Natural killer cell (primary cell): Measurements from ENCODE around the gene AKR7A2. TPM values are rescaled to one million over a fixed set of nuclear protein-coding genes. Genes with fewer than 3 reads are reported as not detected.

ENCODE experiments used
- ATAC-seq, 3 donors: fragments of 150-1000 bp in 2 of 3; fragments of 200-7000 bp in 1 of 3; cut with Tn5 transposase; 1 replicate in 1 of 3; 2 replicates in 2 of 3; pipeline ENCODE4 v1.10.0; 2021; ENCODE audit warnings: mild to moderate bottlenecking in 2 of 3, moderate library complexity in 2 of 3
- DNase-seq, 2 donors: peaks; one replicate each; pipeline versions ENCODE4 v3.0.0 to v3.0.0-alpha.2; 2013 to 2021; ENCODE audit warnings: mixed read lengths in 1 of 2
- H3K27ac ChIP-seq: one replicate; pipeline ENCODE4 v1.5.1; 2013; ENCODE audit warnings: mild to moderate bottlenecking, low read length
- H3K27me3 ChIP-seq: one replicate; pipeline ENCODE4 v1.6.1; 2013; ENCODE audit warnings: low read length; ENCODE audit not compliant: control insufficient read depth, insufficient read depth
- H3K36me3 ChIP-seq: one replicate; pipeline ENCODE4 v1.6.1; 2013; ENCODE audit warnings: low read length; ENCODE audit not compliant: control insufficient read depth, insufficient read depth
- H3K4me1 ChIP-seq: one replicate; pipeline ENCODE4 v1.6.1; 2013; ENCODE audit warnings: low read length; ENCODE audit not compliant: control insufficient read depth, insufficient read depth
- H3K4me3 ChIP-seq: one replicate; pipeline ENCODE4 v1.5.1; 2013; ENCODE audit warnings: low read length
- H3K9me3 ChIP-seq: one replicate; pipeline ENCODE4 v1.6.1; 2013; ENCODE audit warnings: low read length; ENCODE audit not compliant: control insufficient read depth, insufficient read depth
- H3K27ac Mint-ChIP-seq, 2 donors: one replicate each; pipeline ENCODE4 v1.8.0; 2022; ENCODE audit warnings: mild to moderate bottlenecking in 2 of 2, mixed read lengths in 2 of 2, moderate library complexity in 1 of 2
- H3K27me3 Mint-ChIP-seq, 2 donors: one replicate each; pipeline ENCODE4 v1.8.0; 2022; ENCODE audit warnings: low read depth in 2 of 2, mixed read lengths in 2 of 2
- H3K36me3 Mint-ChIP-seq: one replicate; pipeline ENCODE4 v1.8.0; 2022; ENCODE audit warnings: mixed read lengths
- H3K4me1 Mint-ChIP-seq, 2 donors: one replicate each; pipeline ENCODE4 v1.8.0; 2022; ENCODE audit warnings: mixed read lengths in 2 of 2
- H3K4me3 Mint-ChIP-seq: one replicate; pipeline ENCODE4 v1.8.0; 2022; ENCODE audit warnings: mild to moderate bottlenecking, moderate library complexity, mixed read lengths
- H3K9me3 Mint-ChIP-seq, 2 donors: one replicate each; pipeline ENCODE4 v1.8.0; 2022; ENCODE audit warnings: mixed read lengths in 2 of 2
- CTCF ChIP-seq: fragments of 200-600 bp; IDR thresholded peaks from one replicate; pipeline ENCODE4 v1.8.0; 2022; ENCODE audit warnings: antibody characterized with exemption
- WGBS: methylation state at CpG from one replicate; pipeline ENCODE4 v1.1.7; 2013; ENCODE audit warnings: missing lambda C conversion rate; ENCODE audit not compliant: insufficient coverage; 5-methylcytosine and 5-hydroxymethylcytosine counted together
- intact Hi-C: fragments of 100-400 bp; cut with micrococcal nuclease; formaldehyde crosslinking; loops from one replicate; pipeline ENCODE4 v1.14.2; 2022
- total RNA-seq, 4 donors: library from RNA; stranded (reverse); fragments of 120-200 nt in 1 of 4; gene quantifications; one replicate each; pipeline versions ENCODE4 v1.2.3 to v1.2.4, GENCODE V29; 2013 to 2022

AKR7A2 gene
- total RNA-seq, 3 donors from 2014 or later (not counting 1 experiment from before 2014, with no cell fraction given): 25.5 to 31.9 (median 28.9) TPM

GRCh38 chr1:19315378-19316198 is 3.6 kb upstream of the AKR7A2 start:
- no peaks in the 10 kb centered on the region for H3K27me3 ChIP-seq
- H3K9me3 Mint-ChIP-seq: no peaks in the 10 kb centered on the region
- ATAC-seq: no peak
- H3K4me3 Mint-ChIP-seq: no peak overlapping the region
- peaks cover 23 to 36% of the 10 kb centered on the region in 2 donors for H3K4me1 Mint-ChIP-seq
- no peaks in the 10 kb centered on the region for H3K9me3 ChIP-seq
- H3K27ac ChIP-seq: peak overlapping the region; percentile 43
- no peak overlapping the region for H3K4me3 ChIP-seq
- no peaks in the 10 kb centered on the region for H3K27me3 Mint-ChIP-seq
- H3K27ac Mint-ChIP-seq: peak overlapping the region in 1 of 2 donors; percentile 35
- no peaks in the 10 kb centered on the region for H3K36me3 Mint-ChIP-seq
- DNase-seq: peak in 1 of 2 donors; percentile 6
- intact Hi-C loops: loop anchor here (10.0 kb wide), 1 partner anchor 169 kb away; the partner anchor contains the start of gene CAPZB
- peaks cover 50% of the 10 kb centered on the region for H3K4me1 ChIP-seq
- TF ChIP-seq CTCF: no peak
- WGBS: 41% methylated on average over 16 of the region's 17 CpGs
- peaks cover 4% of the 10 kb centered on the region for H3K36me3 ChIP-seq

DNA sequence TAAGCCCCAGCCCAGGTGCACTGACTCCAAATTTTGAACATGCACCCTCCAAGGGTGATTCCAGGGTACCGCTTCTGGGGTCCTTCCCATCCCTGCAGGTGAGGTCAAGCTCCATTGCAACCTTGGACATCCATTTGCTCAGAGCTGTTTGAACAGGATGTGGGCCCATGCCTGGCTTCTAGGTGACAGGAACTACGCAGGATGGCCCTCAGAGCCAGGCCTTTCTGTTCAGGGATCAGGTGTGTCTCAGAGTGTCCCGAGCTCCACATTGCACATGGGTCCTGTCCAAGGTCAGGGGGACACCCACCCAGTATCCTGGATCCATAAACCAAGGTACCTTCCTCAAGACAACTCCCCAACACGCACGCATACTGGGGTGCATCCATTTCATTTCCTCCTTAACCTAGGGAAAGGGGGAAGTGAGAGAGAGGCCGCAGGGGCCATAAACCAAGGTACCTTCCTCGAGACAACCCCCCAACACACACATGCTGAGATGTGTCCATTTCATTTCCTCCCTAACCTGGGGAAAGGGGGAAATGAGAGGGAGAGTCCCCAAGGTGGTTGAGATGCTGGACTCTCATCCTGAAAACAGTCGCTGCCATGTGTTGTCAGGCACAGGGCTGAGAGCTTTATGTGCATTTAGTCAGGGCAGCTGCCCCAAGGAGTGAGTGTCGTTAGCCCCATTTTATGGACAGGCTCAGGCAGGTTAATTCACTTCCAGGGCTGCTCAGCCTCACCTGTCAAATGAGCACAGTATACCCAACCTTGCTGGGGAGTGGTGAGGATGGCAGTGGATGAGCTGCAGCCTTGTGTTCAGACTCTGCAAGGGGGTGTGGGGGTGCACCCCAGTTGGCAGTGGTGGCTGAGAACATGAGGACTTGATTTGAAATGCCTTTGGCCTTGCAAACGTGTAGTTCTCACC is 2.3 kb upstream of the AKR7A2 start:
- H3K9me3 Mint-ChIP-seq: no peaks in the 10 kb centered on the region
- Histone ChIP-seq H3K4me1 (peaks cover 52% of the 10 kb centered on the region), H3K9me3 (no peaks in the 10 kb centered on the region), H3K4me3 (no peak overlapping the region), H3K27ac (no peak overlapping the region), H3K27me3 (no peaks in the 10 kb centered on the region), H3K36me3 (peaks cover 4% of the 10 kb centered on the region)
- 84% methylated on average over 6 of the region's 10 CpGs for WGBS
- no peak overlapping the region for H3K4me3 Mint-ChIP-seq
- H3K27ac Mint-ChIP-seq: no peak overlapping the region
- intact Hi-C loops: loop anchor here (2.0 to 10.0 kb wide), 2 partner anchors 63 to 171 kb away; partner anchors contain the start of genes CAPZB, EMC1 and MRTO4
- no peaks in the 10 kb centered on the region for H3K36me3 Mint-ChIP-seq
- peaks cover 25 to 37% of the 10 kb centered on the region in 2 donors for H3K4me1 Mint-ChIP-seq
- TF ChIP-seq CTCF: no peak
- DNase-seq: peak in 1 of 2 donors; percentile 12
- H3K27me3 Mint-ChIP-seq: no peaks in the 10 kb centered on the region
- no peak for ATAC-seq

DNA sequence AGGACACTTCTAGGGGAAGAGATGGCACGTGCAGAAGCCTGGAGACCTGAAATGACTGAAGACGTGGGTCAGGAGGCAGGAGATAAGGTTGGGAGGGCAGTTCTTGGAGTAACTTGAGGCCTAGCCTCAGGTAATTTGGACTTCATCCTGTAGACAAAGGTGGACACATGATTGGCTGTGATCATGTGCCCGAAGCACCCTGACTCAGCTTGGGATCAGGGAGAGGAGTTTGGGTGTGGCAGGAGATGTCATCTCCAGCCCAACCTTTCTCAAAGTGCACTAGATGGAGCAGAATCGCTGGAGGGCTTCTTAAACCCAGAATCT is 1.7 kb upstream of the AKR7A2 start:
- no peak overlapping the region for H3K4me3 ChIP-seq
- H3K36me3 ChIP-seq: peaks cover 4% of the 10 kb centered on the region
- H3K9me3 ChIP-seq: no peaks in the 10 kb centered on the region
- no peak for TF ChIP-seq CTCF
- H3K27me3 ChIP-seq: no peaks in the 10 kb centered on the region
- no peak overlapping the region for H3K27ac ChIP-seq
- no peak for ATAC-seq
- Mint-ChIP-seq H3K27me3 (no peaks in the 10 kb centered on the region), H3K9me3 (no peaks in the 10 kb centered on the region), H3K36me3 (no peaks in the 10 kb centered on the region), H3K27ac (peak overlapping the region in 1 of 2 donors; percentile 78), H3K4me1 (peaks cover 31 to 43% of the 10 kb centered on the region in 2 donors), H3K4me3 (peak overlapping the region; percentile 82)
- H3K4me1 ChIP-seq: peaks cover 52% of the 10 kb centered on the region
- DNase-seq: no peak
- intact Hi-C loops: loop anchor here (2.0 to 10.0 kb wide), 2 partner anchors 63 to 171 kb away; partner anchors contain the start of genes CAPZB, EMC1 and MRTO4
- WGBS: 92% methylated on average over 4 of the region's 4 CpGs
